Mucosa of stomach (tissue), 1 donor: Measurements from ENCODE around the gene MPC2.
A peak's percentile ranks its signal among the peaks of the same experiment; 100 is the strongest.

Source experiments
- H3K27me3 ChIP-seq: one replicate; pipeline ENCODE4 v1.7.0; 2013; ENCODE audit warnings: mild to moderate bottlenecking, low read length; ENCODE audit not compliant: control insufficient read depth, insufficient read depth
- H3K36me3 ChIP-seq: one replicate; pipeline ENCODE4 v1.7.0; 2013; ENCODE audit warnings: low read length; ENCODE audit not compliant: control insufficient read depth, insufficient read depth
- H3K4me1 ChIP-seq: one replicate; pipeline ENCODE4 v1.7.0; 2013; ENCODE audit warnings: mild to moderate bottlenecking, low read length; ENCODE audit not compliant: control insufficient read depth, insufficient read depth
- H3K4me3 ChIP-seq: one replicate; pipeline ENCODE4 v1.7.0; 2013; ENCODE audit warnings: low read length
- H3K9ac ChIP-seq: one replicate; pipeline ENCODE4 v1.7.0; 2013; ENCODE audit warnings: mild to moderate bottlenecking, low read length, moderate library complexity
- H3K9me3 ChIP-seq: one replicate; pipeline ENCODE4 v1.7.0; 2013; ENCODE audit warnings: mild to moderate bottlenecking, low read length, moderate library complexity; ENCODE audit not compliant: control insufficient read depth
- donor health status: Pancreatic carcinoma.

MPC2 gene

GRCh38 chr1:167950569-167950968 lies 13.7 kb upstream of the MPC2 start:
- no peak overlapping the region for H3K9ac ChIP-seq
- H3K36me3 ChIP-seq = no peaks in the 10 kb centered on the region
- H3K9me3 ChIP-seq = no peaks in the 10 kb centered on the region
- H3K4me3 ChIP-seq = no peak overlapping the region
- no peaks in the 10 kb centered on the region for H3K27me3 ChIP-seq
- no peaks in the 10 kb centered on the region for H3K4me1 ChIP-seq

DNA sequence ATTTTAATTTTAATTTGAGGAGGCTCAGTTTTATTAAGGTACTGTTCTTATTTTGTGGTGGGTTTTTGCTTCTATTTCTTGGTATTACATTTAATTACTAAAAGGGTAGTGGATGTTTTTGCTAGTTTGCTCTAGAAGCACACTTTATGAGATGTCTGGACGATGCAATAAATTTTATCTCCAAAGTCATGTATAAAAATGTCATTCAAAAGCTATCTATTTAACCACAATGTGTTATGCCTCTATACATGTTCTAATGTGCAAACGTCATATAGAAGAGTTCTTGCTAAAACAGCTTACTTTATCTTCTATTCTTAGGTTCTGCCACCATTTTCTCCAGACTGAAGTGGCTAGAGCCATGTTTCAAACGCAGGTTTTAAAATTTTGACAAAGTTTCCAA lies 12.9 kb upstream of the MPC2 start:
- H3K9me3 ChIP-seq = no peaks in the 10 kb centered on the region
- H3K27me3 ChIP-seq = no peaks in the 10 kb centered on the region
- H3K4me1 ChIP-seq = no peaks in the 10 kb centered on the region
- H3K9ac ChIP-seq = no peak overlapping the region
- H3K4me3 ChIP-seq = no peak overlapping the region
- no peaks in the 10 kb centered on the region for H3K36me3 ChIP-seq

DNA sequence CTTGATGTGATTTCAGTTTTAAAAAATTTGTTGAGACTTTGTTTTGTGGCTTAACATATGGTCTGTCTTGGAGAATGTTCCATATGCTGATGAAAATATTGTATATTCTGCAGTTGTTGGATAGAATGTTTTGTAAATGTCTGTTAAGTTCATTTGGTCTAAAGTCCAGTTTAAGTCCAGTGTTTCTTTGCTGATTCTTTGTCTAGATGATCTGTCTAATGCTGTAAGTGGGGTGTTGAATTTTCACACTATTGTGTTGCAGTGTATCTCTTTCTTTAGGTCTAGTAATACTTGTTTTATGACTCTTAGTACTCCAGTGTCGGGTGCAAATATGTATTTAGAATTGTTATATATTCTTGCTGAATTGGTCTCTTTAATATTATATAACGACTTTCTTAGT lies 10.9 kb upstream of the MPC2 start:
- Histone ChIP-seq H3K27me3 (no peaks in the 10 kb centered on the region), H3K4me3 (no peak overlapping the region), H3K36me3 (no peaks in the 10 kb centered on the region), H3K9me3 (no peaks in the 10 kb centered on the region), H3K4me1 (no peaks in the 10 kb centered on the region), H3K9ac (no peak overlapping the region)

DNA sequence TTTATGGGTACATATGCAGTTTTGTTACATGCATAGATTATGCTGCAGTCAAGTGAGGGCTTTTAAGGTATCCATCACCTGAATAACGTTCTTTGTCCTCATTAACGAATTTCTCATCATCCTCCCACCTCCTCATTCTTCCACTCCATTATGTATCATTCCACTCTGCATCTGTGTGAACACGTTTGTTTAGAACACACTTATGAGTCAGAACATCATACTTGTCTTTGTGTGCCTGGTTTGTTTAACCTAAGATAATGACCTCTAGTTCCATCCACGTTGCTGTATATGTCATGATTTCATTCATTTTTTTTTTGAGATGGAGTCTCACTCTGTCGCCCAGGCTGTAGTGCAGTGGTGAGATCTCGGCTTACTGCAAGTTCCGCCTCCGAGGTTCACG lies 6.7 kb upstream of the MPC2 start:
- no peak overlapping the region for H3K9ac ChIP-seq
- no peaks in the 10 kb centered on the region for H3K4me1 ChIP-seq
- no peak overlapping the region for H3K4me3 ChIP-seq
- H3K36me3 ChIP-seq = no peaks in the 10 kb centered on the region
- no peaks in the 10 kb centered on the region for H3K27me3 ChIP-seq
- no peaks in the 10 kb centered on the region for H3K9me3 ChIP-seq

DNA sequence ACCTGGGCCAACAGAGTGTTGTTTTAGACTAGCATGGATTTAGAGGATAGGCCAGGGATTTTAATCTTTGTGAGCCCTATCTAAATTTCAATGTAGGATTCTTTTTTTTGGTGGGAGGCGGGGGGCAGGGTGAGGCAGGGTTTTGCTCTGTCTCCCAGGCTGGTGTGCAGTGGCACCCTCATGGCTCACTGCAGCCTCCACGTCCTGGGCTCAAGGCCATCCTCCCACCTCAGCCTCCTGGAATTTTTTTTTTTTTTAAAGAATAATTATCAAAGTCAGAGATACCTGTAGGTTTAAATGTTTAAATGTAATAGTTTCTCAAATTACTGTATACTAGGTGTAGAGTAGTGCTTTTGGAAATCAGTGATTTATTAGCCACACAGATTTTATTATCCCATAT lies 3.4 kb upstream of the MPC2 start:
- Histone ChIP-seq H3K4me3 (no peak overlapping the region), H3K36me3 (no peaks in the 10 kb centered on the region), H3K9ac (no peak overlapping the region), H3K27me3 (no peaks in the 10 kb centered on the region), H3K9me3 (no peaks in the 10 kb centered on the region), H3K4me1 (no peaks in the 10 kb centered on the region)

- peak overlapping the region; percentile 93 for H3K9ac ChIP-seq
- H3K9me3 ChIP-seq = no peaks in the 10 kb centered on the region
- H3K36me3 ChIP-seq = no peaks in the 10 kb centered on the region
- no peak overlapping the region for H3K4me3 ChIP-seq
- H3K27me3 ChIP-seq = no peaks in the 10 kb centered on the region
- H3K4me1 ChIP-seq = no peaks in the 10 kb centered on the region
Observed at GRCh38 chr1:167938080-167938636, 1.3 kb upstream of the MPC2 start.

GRCh38 chr1:167937709-167938010 lies 788 bp upstream of the MPC2 start:
- Histone ChIP-seq H3K36me3 (no peaks in the 10 kb centered on the region), H3K27me3 (no peaks in the 10 kb centered on the region), H3K4me1 (no peaks in the 10 kb centered on the region), H3K4me3 (peak overlapping the region; percentile 60), H3K9ac (peak overlapping the region; percentile 93), H3K9me3 (no peaks in the 10 kb centered on the region)

GRCh38 chr1:167936068-167936929 lies 573 bp downstream of the MPC2 start, which contains the start of gene DCAF6:
DCAF6 (plus strand) TSS chr1:167936683; CDS start chr1:167936912, 229 bp downstream.
- Histone ChIP-seq H3K36me3 (no peaks in the 10 kb centered on the region), H3K4me1 (no peaks in the 10 kb centered on the region), H3K27me3 (no peaks in the 10 kb centered on the region), H3K9me3 (no peaks in the 10 kb centered on the region), H3K4me3 (peak within 1 kb of the TSS; percentile 60), H3K9ac (peak within 1 kb of the TSS; percentile 93)

- Histone ChIP-seq H3K4me1 (no peaks in the 10 kb centered on the region), H3K9me3 (no peaks in the 10 kb centered on the region), H3K27me3 (no peaks in the 10 kb centered on the region), H3K4me3 (peak overlapping the region; percentile 60), H3K36me3 (no peaks in the 10 kb centered on the region), H3K9ac (peak overlapping the region; percentile 93)
Observed at GRCh38 chr1:167935216-167936067, 1.4 kb downstream of the MPC2 start.

DNA sequence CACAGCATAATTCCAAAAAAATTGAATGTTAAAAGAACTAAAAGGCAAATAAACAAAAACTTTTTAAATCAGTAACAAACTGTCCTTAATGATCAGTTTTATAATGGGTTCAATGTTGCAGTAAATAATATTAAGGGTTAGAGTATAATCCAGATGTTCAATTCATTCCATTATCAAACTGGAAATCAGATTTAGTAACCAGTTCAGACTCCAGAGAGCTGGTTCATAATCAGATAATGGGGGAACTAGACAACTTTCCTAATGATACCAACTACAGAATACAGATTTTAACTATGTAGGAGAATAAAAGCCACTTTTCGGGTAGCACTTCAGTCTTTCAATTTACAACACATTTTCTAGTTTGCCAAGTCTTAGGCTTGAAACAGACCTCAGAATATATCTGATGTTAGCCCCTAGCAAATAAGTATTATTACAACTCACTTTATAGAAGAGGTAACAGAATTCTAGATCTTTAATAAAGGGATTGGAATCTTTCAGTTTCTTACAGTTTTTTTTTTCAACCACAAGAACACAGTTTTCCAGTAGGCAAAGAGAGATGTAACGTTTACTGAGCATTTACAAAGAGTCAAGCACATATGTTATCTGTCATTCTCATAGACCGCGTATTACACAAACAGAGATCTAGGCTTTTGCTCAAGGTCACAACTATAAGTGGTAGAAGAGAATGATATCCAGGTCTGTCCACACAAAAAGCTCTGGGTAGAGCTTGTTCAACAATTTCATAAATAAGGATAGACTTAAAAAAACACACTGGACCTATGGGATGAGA lies 2.3 kb downstream of the MPC2 start:
- H3K9ac ChIP-seq = peak overlapping the region; percentile 93
- H3K36me3 ChIP-seq = no peaks in the 10 kb centered on the region
- H3K27me3 ChIP-seq = no peaks in the 10 kb centered on the region
- no peaks in the 10 kb centered on the region for H3K4me1 ChIP-seq
- H3K9me3 ChIP-seq = no peaks in the 10 kb centered on the region
- H3K4me3 ChIP-seq = peak overlapping the region; percentile 60

DNA sequence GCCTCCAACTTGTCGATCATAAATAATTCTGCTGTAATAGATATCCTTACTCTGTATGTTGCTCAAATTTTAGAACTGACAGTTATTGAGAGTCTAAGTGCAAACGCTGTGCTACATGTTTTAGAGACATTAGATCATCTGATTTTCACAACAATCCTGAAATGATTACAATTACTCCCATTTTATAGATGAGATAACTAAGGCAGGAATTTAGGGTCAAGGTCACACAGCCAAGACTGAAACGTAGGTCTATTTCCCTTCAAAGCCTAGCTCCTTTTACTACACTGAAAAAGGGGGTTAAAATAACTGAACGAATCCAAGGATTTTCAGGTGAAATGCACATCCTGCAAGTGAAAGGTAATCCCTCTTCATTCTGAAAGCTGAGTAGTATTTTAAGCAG lies 3.1 kb downstream of the MPC2 start:
- Histone ChIP-seq H3K36me3 (no peaks in the 10 kb centered on the region), H3K9ac (peak overlapping the region; percentile 2), H3K9me3 (no peaks in the 10 kb centered on the region), H3K4me1 (no peaks in the 10 kb centered on the region), H3K27me3 (no peaks in the 10 kb centered on the region), H3K4me3 (no peak overlapping the region)
